ENCODE data around the gene USP25. TPM values are rescaled to one million over a fixed set of nuclear protein-coding genes. Genes with fewer than 3 reads are reported as not detected.

Gene USP25
- total RNA-seq, 1 experiment from 2014 or later, result 33.6 TPM

DNA sequence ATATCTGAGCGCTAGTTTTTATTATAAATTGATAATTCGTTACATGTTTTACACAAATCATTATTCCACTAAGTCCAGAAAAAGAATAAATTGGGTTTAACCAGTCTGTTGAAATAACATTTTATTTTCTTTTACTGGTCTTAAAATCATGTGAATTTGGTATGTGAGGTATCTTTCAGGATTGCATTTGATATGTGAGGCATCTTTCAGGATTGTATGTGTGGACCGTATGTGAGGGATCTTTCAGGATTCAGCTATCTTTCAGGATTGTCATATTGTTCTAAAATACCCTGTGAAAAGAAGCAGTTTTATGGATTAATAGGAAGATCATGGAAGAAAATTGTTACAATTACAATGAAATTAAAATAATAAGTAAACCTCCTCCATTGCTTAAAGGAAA, 42.9 kb downstream of the USP25 start:
- Histone ChIP-seq H3K27ac (ENCODE audit: low read depth, low read length) (no peak overlapping the region), H3K9me3 (ENCODE audit: control insufficient read depth in 1 of 2, insufficient read depth in 1 of 2, low read depth in 1 of 2, low read length in 2 of 2) (no peaks in the 10 kb centered on the region), H3K79me2 (ENCODE audit: insufficient read depth, low read length) (peaks cover 46% of the 10 kb centered on the region), H3K36me3 (ENCODE audit: control insufficient read depth in 1 of 2, insufficient read depth in 2 of 2, low read length in 2 of 2) (no peaks in the 10 kb centered on the region), H3K9ac (ENCODE audit: low read length) (no peak overlapping the region), H3K4me2 (ENCODE audit: low read length) (no peak overlapping the region), H3K9me2 (ENCODE audit: insufficient read depth) (no peaks in the 10 kb centered on the region), H3K4me3 (replicated peaks in 1 of 2; ENCODE audit: low read depth in 1 of 2, low read length in 2 of 2) (no peak overlapping the region), H2AFZ (ENCODE audit: low read depth, low read length, poor library complexity, severe bottlenecking) (no peak overlapping the region), H3K27me3 (ENCODE audit: insufficient read depth, low read length) (no peaks in the 10 kb centered on the region), H4K20me1 (ENCODE audit: insufficient read depth) (no peaks in the 10 kb centered on the region), H3K4me1 (ENCODE audit: control insufficient read depth in 1 of 2, insufficient read depth in 2 of 2, low read length in 2 of 2) (no peaks in the 10 kb centered on the region)
- BruUV-seq (replicated peaks), result no TSS peak
- ChIA-PET POLR2A (no interaction called here), CTCF (no interaction called here), RAD21 (ENCODE audit: low non-redundant PET in 1 of 2, low total read pairs in 2 of 2, uncharacterized antibody in 2 of 2, unreplicated experiment in 2 of 2) (no interaction called here)
- intact Hi-C loops (cut with micrococcal nuclease), result no loop called here
- TF ChIP-seq, protein P1, sequence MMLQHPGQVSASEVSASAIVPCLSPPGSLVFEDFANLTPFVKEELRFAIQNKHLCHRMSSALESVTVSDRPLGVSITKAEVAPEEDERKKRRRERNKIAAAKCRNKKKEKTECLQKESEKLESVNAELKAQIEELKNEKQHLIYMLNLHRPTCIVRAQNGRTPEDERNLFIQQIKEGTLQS (IDR thresholded peaks at IDR 0.05), result no peak
- TF ChIP-seq SIN3A (IDR thresholded peaks at IDR 0.05; ENCODE audit: low read depth) (no peak), ZNF274 (IDR thresholded peaks at IDR 0.05; ENCODE audit: low read depth, low read length) (no peak), JUND (IDR thresholded peaks at IDR 0.05) (no peak), CBX3 (IDR thresholded peaks at IDR 0.05; ENCODE audit: low read depth) (no peak), SRF (IDR thresholded peaks at IDR 0.05; ENCODE audit: low read depth) (no peak), TCF7L2 (IDR thresholded peaks at IDR 0.05; ENCODE audit: borderline replicate concordance, extremely low read depth, insufficient read depth, insufficient read length) (no peak), EZH2phosphoT487 (IDR thresholded peaks at IDR 0.05; ENCODE audit: borderline replicate concordance) (no peak), SP1 (IDR thresholded peaks at IDR 0.05; ENCODE audit: low read depth) (no peak), YY1 (IDR thresholded peaks at IDR 0.05; ENCODE audit: extremely low read depth, insufficient replicate concordance, low read depth, low read length) (no peak), EGR1 (IDR thresholded peaks at IDR 0.05; ENCODE audit: low read depth) (no peak), ZFX (IDR thresholded peaks at IDR 0.05) (no peak), CEBPB (IDR thresholded peaks at IDR 0.05; ENCODE audit: low read depth) (no peak), POLR2A (IDR thresholded peaks at IDR 0.05; ENCODE audit: borderline replicate concordance, extremely low read depth, insufficient read depth, insufficient read length) (no peak), ELF1 (IDR thresholded peaks at IDR 0.05; ENCODE audit: borderline replicate concordance, low read depth) (no peak)
- TF ChIP-seq, protein P2, sequence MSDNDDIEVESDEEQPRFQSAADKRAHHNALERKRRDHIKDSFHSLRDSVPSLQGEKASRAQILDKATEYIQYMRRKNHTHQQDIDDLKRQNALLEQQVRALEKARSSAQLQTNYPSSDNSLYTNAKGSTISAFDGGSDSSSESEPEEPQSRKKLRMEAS (IDR thresholded peaks at IDR 0.05), result no peak
- DNase-seq (ENCODE audit: low read depth, low spot score) (no peak), ATAC-seq (no peak)
